ENCODE measurements around the gene FBXL7.

DNA sequence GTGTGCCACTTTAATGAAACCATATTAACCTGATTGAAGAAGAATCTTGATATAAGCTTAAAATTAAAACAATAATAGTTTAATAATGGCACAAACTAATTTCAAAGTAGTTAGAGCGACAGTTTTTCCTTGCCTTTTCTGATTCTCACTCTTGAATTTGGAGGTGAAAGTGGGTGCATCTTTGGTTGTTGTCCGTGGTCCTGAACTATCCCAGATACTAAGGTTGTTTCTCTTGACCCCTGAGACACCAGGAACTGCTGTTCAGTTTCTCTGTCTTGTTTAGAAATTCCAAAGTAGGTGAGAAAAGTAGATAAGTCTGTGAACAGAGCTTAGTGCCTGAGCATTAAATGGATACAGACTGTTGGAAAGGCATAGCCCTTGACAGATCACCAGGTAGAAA, 274.7 kb downstream of the FBXL7 start:
- TF ChIP-seq, protein P1, sequence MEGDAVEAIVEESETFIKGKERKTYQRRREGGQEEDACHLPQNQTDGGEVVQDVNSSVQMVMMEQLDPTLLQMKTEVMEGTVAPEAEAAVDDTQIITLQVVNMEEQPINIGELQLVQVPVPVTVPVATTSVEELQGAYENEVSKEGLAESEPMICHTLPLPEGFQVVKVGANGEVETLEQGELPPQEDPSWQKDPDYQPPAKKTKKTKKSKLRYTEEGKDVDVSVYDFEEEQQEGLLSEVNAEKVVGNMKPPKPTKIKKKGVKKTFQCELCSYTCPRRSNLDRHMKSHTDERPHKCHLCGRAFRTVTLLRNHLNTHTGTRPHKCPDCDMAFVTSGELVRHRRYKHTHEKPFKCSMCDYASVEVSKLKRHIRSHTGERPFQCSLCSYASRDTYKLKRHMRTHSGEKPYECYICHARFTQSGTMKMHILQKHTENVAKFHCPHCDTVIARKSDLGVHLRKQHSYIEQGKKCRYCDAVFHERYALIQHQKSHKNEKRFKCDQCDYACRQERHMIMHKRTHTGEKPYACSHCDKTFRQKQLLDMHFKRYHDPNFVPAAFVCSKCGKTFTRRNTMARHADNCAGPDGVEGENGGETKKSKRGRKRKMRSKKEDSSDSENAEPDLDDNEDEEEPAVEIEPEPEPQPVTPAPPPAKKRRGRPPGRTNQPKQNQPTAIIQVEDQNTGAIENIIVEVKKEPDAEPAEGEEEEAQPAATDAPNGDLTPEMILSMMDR (IDR thresholded peaks at IDR 0.05; ENCODE audit: low read depth, low read length, poor library complexity, severe bottlenecking) = no peak
- no peak for TF ChIP-seq EZH2phosphoT487 (IDR thresholded peaks at IDR 0.05; ENCODE audit: borderline replicate concordance, low read length)
